ENCODE data around the gene MYPOP.

DNA sequence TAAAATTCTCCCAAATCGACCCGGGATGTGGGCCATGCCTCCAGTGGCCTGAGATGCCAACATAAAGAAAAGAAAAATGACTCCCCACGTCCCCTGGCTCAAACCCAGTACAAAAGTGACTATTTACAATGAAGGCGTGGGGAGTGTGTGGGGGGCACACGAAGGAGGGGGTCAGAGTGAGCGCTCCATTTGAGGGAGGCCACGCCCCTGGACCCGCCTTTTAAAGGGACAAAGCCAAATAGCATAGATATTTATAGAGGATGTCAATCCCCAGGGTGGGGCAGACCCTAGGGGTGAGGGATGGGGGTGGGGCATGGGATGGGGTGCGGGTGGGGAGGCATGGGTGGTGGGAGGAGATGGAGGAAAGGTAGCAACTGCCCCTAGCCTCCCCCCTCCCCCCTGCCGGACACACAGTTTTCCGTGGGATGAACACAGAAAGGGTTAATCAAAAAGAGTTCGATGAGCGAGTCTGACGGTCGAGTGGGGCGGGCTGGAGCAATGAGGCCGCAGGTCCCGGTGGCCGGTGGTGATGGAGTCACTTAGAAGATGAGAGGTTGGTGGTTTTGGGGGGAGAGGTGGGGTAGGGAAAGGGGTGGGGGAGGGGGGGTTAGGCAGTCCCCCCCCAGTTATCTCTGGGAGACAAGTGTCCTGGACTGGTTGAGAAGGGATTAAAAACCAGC lies 32.3 kb upstream of the MYPOP start:
- TF ChIP-seq CTCF (IDR thresholded peaks at IDR 0.05; ENCODE audit: low read depth, low read length) (no peak), EZH2phosphoT487 (IDR thresholded peaks at IDR 0.05; ENCODE audit: low read depth) (no peak)

Measured in OCI-LY3 (cell line).